ENCODE results near the gene IL10RB.
"Not testable (repeated sequence)": the region's sequence is repeated elsewhere in the genome, so short reads cannot be mapped to it uniquely, and the experiment has no call there.

Gene IL10RB

GRCh38 chr21:33236766-33237165 lies 29.4 kb upstream of the IL10RB start:
- no peak overlapping the region for H3K27ac ChIP-seq
- no peak for TF ChIP-seq CTCF (conservative IDR thresholded peaks at IDR 0.05)

DNA sequence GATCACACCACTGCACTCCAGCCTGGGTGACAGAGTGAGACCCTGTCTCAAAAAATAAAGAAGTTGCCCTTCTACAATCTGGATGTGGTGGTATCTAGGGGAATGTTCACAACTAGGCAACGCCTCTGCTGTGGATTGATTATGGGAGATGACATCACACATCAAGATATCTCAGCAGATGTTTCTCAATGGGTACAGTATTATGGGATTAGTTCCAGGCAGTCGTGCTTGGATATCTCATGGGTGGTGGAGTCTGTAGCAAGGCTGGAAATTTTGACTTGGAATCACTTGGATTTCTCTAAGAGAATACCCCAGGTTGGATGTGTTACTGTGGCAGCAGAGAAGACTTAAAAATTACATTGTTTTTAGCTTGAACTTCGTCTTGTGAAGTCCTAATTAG lies 28.7 kb upstream of the IL10RB start:
- TF ChIP-seq CTCF (conservative IDR thresholded peaks at IDR 0.05) = no peak
- H3K27ac ChIP-seq = no peak overlapping the region

- H3K27ac ChIP-seq = no peak overlapping the region
Observed at GRCh38 chr21:33238146-33238545, 28.0 kb upstream of the IL10RB start.

GRCh38 chr21:33238565-33239255 lies 27.5 kb upstream of the IL10RB start:
- no peak for TF ChIP-seq CTCF (conservative IDR thresholded peaks at IDR 0.05)
- no peak overlapping the region for H3K27ac ChIP-seq

More at GRCh38 chr21:33238146-33238545, 28.0 kb upstream of the IL10RB start:
- no peak for TF ChIP-seq CTCF (conservative IDR thresholded peaks at IDR 0.05)

DNA sequence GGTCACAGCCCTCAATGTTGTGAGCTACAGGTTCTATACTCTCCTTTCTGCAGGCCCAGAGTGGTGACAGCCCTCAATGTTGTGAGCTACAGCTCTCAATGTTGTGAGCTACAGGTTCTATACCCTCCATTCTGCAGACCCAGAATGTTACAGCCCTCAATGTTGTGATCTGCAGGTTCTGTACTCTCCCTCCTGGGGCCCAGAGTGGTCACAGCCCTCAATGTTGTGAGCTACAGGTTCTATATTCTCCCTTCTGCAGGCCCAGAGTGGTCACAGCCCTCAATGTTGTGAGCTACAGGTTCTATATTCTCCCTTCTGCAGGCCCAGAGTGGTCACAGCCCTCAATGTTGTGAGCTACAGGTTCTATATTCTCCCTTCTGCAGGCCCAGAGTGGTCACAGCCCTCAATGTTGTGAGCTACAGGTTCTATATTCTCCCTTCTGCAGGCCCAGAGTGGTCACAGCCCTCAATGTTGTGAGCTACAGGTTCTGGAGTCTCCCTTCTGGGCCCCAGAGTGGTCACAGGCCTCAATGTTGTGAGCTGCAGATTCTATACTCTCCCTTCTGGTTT lies 26.5 kb upstream of the IL10RB start:
- H3K27ac ChIP-seq = not testable (repeated sequence)

GRCh38 chr21:33240404-33240803 lies 25.8 kb upstream of the IL10RB start:
- no peak overlapping the region for H3K27ac ChIP-seq
- no peak for TF ChIP-seq CTCF (conservative IDR thresholded peaks at IDR 0.05)

GRCh38 chr21:33241846-33242245 lies 24.3 kb upstream of the IL10RB start:
- H3K27ac ChIP-seq = no peak overlapping the region
- TF ChIP-seq CTCF (conservative IDR thresholded peaks at IDR 0.05) = no peak

DNA sequence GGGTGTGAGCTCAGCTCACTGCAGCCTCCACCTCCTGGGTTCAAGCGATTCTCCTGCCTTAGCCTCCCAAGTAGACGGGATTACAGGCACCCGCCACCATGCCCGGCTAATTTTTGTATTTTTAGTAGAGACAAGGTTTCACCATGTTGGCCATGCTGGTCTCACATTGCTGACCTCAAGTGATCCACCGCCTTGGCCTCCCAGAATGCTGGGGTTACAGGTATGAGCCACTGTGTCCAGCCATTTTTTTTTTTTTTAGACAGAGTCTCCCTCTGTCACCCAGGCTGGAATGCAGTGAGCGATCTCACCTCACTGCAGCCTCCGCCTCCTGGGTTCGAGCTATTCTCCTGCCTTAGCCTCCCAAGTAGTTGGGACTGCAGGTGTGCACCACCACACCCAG lies 23.3 kb upstream of the IL10RB start:
- H3K27ac ChIP-seq = not testable (repeated sequence)

All from VCaP (cell line).